ENCODE data around the gene PLD4. TPM values are rescaled to one million over a fixed set of nuclear protein-coding genes. Genes with fewer than 3 reads are reported as not detected.

The PLD4 gene
- total and polyA plus RNA-seq, 9 of the 15 experiments (the other 6 are each of a cell fraction or from before 2014, with no cell fraction given), result 0.18 to 0.24 TPM; not detected in 7

DNA sequence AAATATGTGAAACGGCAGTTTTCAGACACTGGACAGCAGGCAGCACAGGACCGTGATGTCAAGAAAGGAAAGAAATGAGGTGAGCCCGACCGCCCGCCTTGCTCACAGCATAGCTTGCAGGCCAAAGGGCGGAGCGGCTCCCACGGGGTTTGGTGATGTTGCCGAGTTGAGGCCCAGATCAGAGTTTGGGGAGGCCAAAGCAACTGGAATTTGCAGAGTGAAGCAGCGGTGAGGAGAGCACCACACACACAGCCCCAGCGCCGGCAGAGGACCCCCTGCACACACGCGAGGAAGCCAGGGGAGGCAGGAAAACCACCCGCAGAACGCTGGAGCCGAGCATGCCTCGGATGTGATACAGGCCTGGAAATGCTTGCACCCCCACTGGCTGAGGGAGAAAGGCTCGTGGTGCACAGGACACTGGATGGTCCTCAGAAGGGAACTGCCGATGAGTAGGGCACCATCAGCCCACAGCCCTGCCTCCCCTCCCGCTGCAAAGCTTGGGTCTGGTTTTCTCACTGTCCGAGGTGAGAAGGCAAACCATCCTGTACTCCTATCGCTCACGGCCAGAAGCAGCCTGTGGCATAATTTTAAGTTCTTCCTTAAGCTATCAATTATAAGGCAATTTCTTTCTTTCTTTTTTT is 25.7 kb upstream of the PLD4 start:
- H3K27me3 ChIP-seq (ENCODE audit: control insufficient read depth in 2 of 2, insufficient read depth in 2 of 2, low read length in 2 of 2), result peaks cover 2 to 12% of the 10 kb centered on the region in 2 experiments; a peak in 4 of 5 replicates
- no peak for TF ChIP-seq ETV6 (IDR thresholded peaks at IDR 0.05; ENCODE audit: borderline replicate concordance in 1 of 2, low read depth in 2 of 2, low read length in 1 of 2)
- TF ChIP-seq ETV6 (CRISPR knock-in tag; IDR thresholded peaks at IDR 0.05; ENCODE audit: borderline replicate concordance), result no peak
- TF ChIP-seq SMAD4 (CRISPR knock-in tag; conservative IDR thresholded peaks at IDR 0.05), result no peak
- TF ChIP-seq ZNF217 (CRISPR knock-in tag; IDR thresholded peaks at IDR 0.05), result no peak
- TF ChIP-seq POU5F1 (IDR thresholded peaks at IDR 0.05; ENCODE audit: borderline replicate concordance, low read depth, low read length, partially characterized antibody), result no peak
- no peak for TF ChIP-seq ZNF512 (tag; IDR thresholded peaks at IDR 0.05)
- TF ChIP-seq, protein P1, sequence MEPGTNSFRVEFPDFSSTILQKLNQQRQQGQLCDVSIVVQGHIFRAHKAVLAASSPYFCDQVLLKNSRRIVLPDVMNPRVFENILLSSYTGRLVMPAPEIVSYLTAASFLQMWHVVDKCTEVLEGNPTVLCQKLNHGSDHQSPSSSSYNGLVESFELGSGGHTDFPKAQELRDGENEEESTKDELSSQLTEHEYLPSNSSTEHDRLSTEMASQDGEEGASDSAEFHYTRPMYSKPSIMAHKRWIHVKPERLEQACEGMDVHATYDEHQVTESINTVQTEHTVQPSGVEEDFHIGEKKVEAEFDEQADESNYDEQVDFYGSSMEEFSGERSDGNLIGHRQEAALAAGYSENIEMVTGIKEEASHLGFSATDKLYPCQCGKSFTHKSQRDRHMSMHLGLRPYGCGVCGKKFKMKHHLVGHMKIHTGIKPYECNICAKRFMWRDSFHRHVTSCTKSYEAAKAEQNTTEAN (CRISPR knock-in tag; IDR thresholded peaks at IDR 0.05), result no peak
- no peak for TF ChIP-seq PTTG1 (tag; IDR thresholded peaks at IDR 0.05; ENCODE audit: low read depth)
- no peak for TF ChIP-seq SIN3A (IDR thresholded peaks at IDR 0.05; ENCODE audit: borderline replicate concordance in 2 of 2, control insufficient read depth in 1 of 2, low read depth in 2 of 2, low read length in 2 of 2)
- TF ChIP-seq ILF3 (IDR thresholded peaks at IDR 0.05; ENCODE audit: borderline replicate concordance), result no peak
- TF ChIP-seq, protein P2, sequence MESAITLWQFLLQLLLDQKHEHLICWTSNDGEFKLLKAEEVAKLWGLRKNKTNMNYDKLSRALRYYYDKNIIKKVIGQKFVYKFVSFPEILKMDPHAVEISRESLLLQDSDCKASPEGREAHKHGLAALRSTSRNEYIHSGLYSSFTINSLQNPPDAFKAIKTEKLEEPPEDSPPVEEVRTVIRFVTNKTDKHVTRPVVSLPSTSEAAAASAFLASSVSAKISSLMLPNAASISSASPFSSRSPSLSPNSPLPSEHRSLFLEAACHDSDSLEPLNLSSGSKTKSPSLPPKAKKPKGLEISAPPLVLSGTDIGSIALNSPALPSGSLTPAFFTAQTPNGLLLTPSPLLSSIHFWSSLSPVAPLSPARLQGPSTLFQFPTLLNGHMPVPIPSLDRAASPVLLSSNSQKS (CRISPR knock-in tag; IDR thresholded peaks at IDR 0.05), result no peak
- TF ChIP-seq KDM2B (CRISPR knock-in tag; IDR thresholded peaks at IDR 0.05), result no peak
- TF ChIP-seq RFX1 (IDR thresholded peaks at IDR 0.05), result no peak
- no peak for TF ChIP-seq JUN (IDR thresholded peaks at IDR 0.05; ENCODE audit: borderline replicate concordance, low read depth, low read length)
- TF ChIP-seq JUN (CRISPR knock-in tag; IDR thresholded peaks at IDR 0.05; ENCODE audit: borderline replicate concordance), result no peak
- H3K4me2 ChIP-seq (ENCODE audit: insufficient read depth, low read length), result no peak overlapping the region
- H2AFZ ChIP-seq (ENCODE audit: low read depth, low read length), result no peak overlapping the region
- no peak overlapping the region for H3K9ac ChIP-seq (ENCODE audit: insufficient read depth in 1 of 2, low read depth in 2 of 2, low read length in 2 of 2)
- intact Hi-C loops (cut with micrococcal nuclease), result no loop called here
- no peak overlapping the region for H3K27ac ChIP-seq (ENCODE audit: extremely low read depth, low read depth, low read length)
- ATAC-seq (no peak), DNase-seq (ENCODE audit: extremely low read depth in 1 of 4, low spot score in 3 of 4) (no peak), FAIRE-seq (no peak)
- H3K9me3 ChIP-seq (replicated peaks; ENCODE audit: control insufficient read depth, insufficient read depth, low read depth, low read length), result peaks cover 2% of the 10 kb centered on the region; the same call in 1 of the 2 replicates
- no peaks in the 10 kb centered on the region for H3K79me2 ChIP-seq (ENCODE audit: control insufficient read depth, insufficient read depth, low read length)
- WGBS (ENCODE audit: insufficient coverage, low coverage, missing lambda C conversion rate), result 14% methylated on average over 13 of the region's 24 CpGs
- H4K20me1 ChIP-seq (replicated peaks; ENCODE audit: control insufficient read depth, insufficient read depth, low read length), result no peaks in the 10 kb centered on the region
- ChIA-PET POLR2A (no interaction called here), CTCF (ENCODE audit: low intra/inter-chr PET ratio) (interaction anchor here (0.6 kb wide), 1 partner anchor 1521 kb away, joined by 4 read pairs; no protein-coding TSS in a partner anchor)
- H3K4me3 ChIP-seq, result no peak overlapping the region
- peaks cover 0 to 42% of the 10 kb centered on the region in 2 experiments; a peak in 2 of 5 replicates for H3K4me1 ChIP-seq (replicated peaks in 1 of 2; ENCODE audit: control insufficient read depth in 2 of 2, insufficient read depth in 2 of 2, low read length in 2 of 2)
- in situ Hi-C loops (cut with MboI), result no loop called here
- H3K36me3 ChIP-seq (ENCODE audit: control insufficient read depth, insufficient read depth, low read length), result no peaks in the 10 kb centered on the region
- no peaks in the 10 kb centered on the region for H3K9me1 ChIP-seq (ENCODE audit: control insufficient read depth, insufficient read depth, low read length)
- no TSS peak for BruUV-seq (replicated peaks)
